Astrocyte (in vitro differentiated cells and primary cell): Measurements from ENCODE around the gene ZER1. TPM values are rescaled to one million over a fixed set of nuclear protein-coding genes. Genes with fewer than 3 reads are reported as not detected.

Experiments used
- DNase-seq: peaks from one replicate; pipeline ENCODE4 v3.0.0-alpha.2; 2010; ENCODE audit warnings: low read depth
- FAIRE-seq: peaks from 2 replicates; lab custom pipeline; 2011; peaks lifted over from hg19 to GRCh38; lab: Jason Lieb, UNC
- H2AFZ ChIP-seq: 2 replicates; pipeline ENCODE4 v1.6.0; 2012; ENCODE audit warnings: low read depth, low read length, inconsistent platforms
- H3K27ac ChIP-seq: 2 replicates; pipeline ENCODE4 v1.5.1; 2011; ENCODE audit warnings: low read depth, low read length, inconsistent platforms
- H3K27me3 ChIP-seq: 2 replicates; pipeline ENCODE4 v1.6.0; 2011; ENCODE audit warnings: low read length, inconsistent platforms; ENCODE audit not compliant: insufficient read depth
- H3K36me3 ChIP-seq: 2 replicates; pipeline ENCODE4 v1.5.1; 2011; ENCODE audit warnings: low read length, inconsistent platforms; ENCODE audit not compliant: insufficient read depth
- H3K4me1 ChIP-seq: 2 replicates; pipeline ENCODE4 v1.5.1; 2011; ENCODE audit warnings: low read length, inconsistent platforms; ENCODE audit not compliant: insufficient read depth
- H3K4me2 ChIP-seq: 2 replicates; pipeline ENCODE4 v1.6.0; 2012; ENCODE audit warnings: low read length, inconsistent platforms
- H3K4me3 ChIP-seq: 2 replicates; pipeline ENCODE4 v1.5.1; 2011; ENCODE audit warnings: low read depth, mild to moderate bottlenecking, low read length, inconsistent platforms; ENCODE audit not compliant: insufficient read depth
- H3K79me2 ChIP-seq: 2 replicates; pipeline ENCODE4 v1.6.0; 2012; ENCODE audit warnings: mild to moderate bottlenecking, low read length, inconsistent platforms; ENCODE audit not compliant: insufficient read depth
- H3K9ac ChIP-seq: 2 replicates; pipeline ENCODE4 v1.6.0; 2012; ENCODE audit warnings: mild to moderate bottlenecking, low read length, inconsistent platforms
- H3K9me3 ChIP-seq: 2 replicates; pipeline ENCODE4 v1.5.1; 2012; ENCODE audit warnings: low read depth, mild to moderate bottlenecking, low read length, inconsistent platforms; ENCODE audit not compliant: insufficient read depth
- H4K20me1 ChIP-seq: 2 replicates; pipeline ENCODE4 v1.6.0; 2012; ENCODE audit warnings: low read length, inconsistent platforms; ENCODE audit not compliant: insufficient read depth
- H3K27ac Mint-ChIP-seq: one replicate; pipeline ENCODE4 v1.8.0; 2021; ENCODE audit warnings: mild to moderate bottlenecking, mixed read lengths; ENCODE audit not compliant: unreplicated experiment
- H3K27me3 Mint-ChIP-seq: one replicate; pipeline ENCODE4 v1.8.0; 2021; ENCODE audit warnings: low read depth, mixed read lengths; ENCODE audit not compliant: unreplicated experiment
- H3K36me3 Mint-ChIP-seq: one replicate; pipeline ENCODE4 v1.8.0; 2021; ENCODE audit warnings: low read depth, mixed read lengths; ENCODE audit not compliant: unreplicated experiment
- H3K4me1 Mint-ChIP-seq: one replicate; pipeline ENCODE4 v1.8.0; 2021; ENCODE audit warnings: low read depth, mixed read lengths; ENCODE audit not compliant: unreplicated experiment
- H3K4me3 Mint-ChIP-seq: one replicate; pipeline ENCODE4 v1.8.0; 2021; ENCODE audit warnings: mild to moderate bottlenecking, moderate library complexity, mixed read lengths; ENCODE audit not compliant: unreplicated experiment
- H3K9me3 Mint-ChIP-seq: one replicate; pipeline ENCODE4 v1.8.0; 2021; ENCODE audit warnings: mild to moderate bottlenecking, mixed read lengths; ENCODE audit not compliant: unreplicated experiment
- CTCF ChIP-seq: IDR thresholded peaks from 2 replicates; pipeline ENCODE4 v1.5.1; 2011; ENCODE audit warnings: low read depth, mild to moderate bottlenecking, inconsistent platforms, low read length, moderate library complexity; ENCODE audit not compliant: insufficient read depth
- EZH2 ChIP-seq: IDR thresholded peaks from 2 replicates; pipeline ENCODE4 v1.6.1; 2012; ENCODE audit warnings: mild to moderate bottlenecking, low read length, inconsistent platforms; ENCODE audit not compliant: insufficient read depth
- total RNA-seq: library from RNA; stranded (reverse); gene quantifications from 2 replicates; pipeline ENCODE4 v1.2.1, GENCODE V29; 2021

ZER1 gene
- total RNA-seq, 1 donor from 2014 or later, result 31.0 TPM

- Mint-ChIP-seq H3K27me3 (peaks cover 1% of the 10 kb centered on the region), H3K4me1 (no peaks in the 10 kb centered on the region), H3K36me3 (peaks cover 5% of the 10 kb centered on the region), H3K9me3 (no peaks in the 10 kb centered on the region), H3K4me3 (no peak overlapping the region), H3K27ac (no peak overlapping the region)
- TF ChIP-seq EZH2 (no peak), CTCF (no peak)
- H3K4me1 ChIP-seq, result no peaks in the 10 kb centered on the region
- DNase-seq, result no peak
- no peaks in the 10 kb centered on the region for H3K27me3 ChIP-seq
- no peak overlapping the region for H3K4me3 ChIP-seq
- H3K9me3 ChIP-seq, result no peaks in the 10 kb centered on the region
- H2AFZ ChIP-seq, result no peak overlapping the region
- no peaks in the 10 kb centered on the region for H3K36me3 ChIP-seq
- H3K79me2 ChIP-seq, result no peaks in the 10 kb centered on the region
- no peak for FAIRE-seq
- H4K20me1 ChIP-seq, result no peaks in the 10 kb centered on the region
- no peak overlapping the region for H3K4me2 ChIP-seq
- no peak overlapping the region for H3K27ac ChIP-seq
- H3K9ac ChIP-seq, result no peak overlapping the region
These were observed 57.7 kb downstream of the ZER1 start for GRCh38 chr9:128713941-128714573.

- Histone ChIP-seq H3K36me3 (no peaks in the 10 kb centered on the region), H3K9ac (no peak overlapping the region), H3K27ac (no peak overlapping the region), H3K9me3 (no peaks in the 10 kb centered on the region), H3K27me3 (no peaks in the 10 kb centered on the region), H3K79me2 (no peaks in the 10 kb centered on the region), H3K4me2 (no peak overlapping the region), H3K4me1 (no peaks in the 10 kb centered on the region), H2AFZ (no peak overlapping the region), H3K4me3 (no peak overlapping the region), H4K20me1 (no peaks in the 10 kb centered on the region)
- no peaks in the 10 kb centered on the region for H3K4me1 Mint-ChIP-seq
- no peak for TF ChIP-seq CTCF
- TF ChIP-seq EZH2, result no peak
- no peak overlapping the region for H3K4me3 Mint-ChIP-seq
- DNase-seq (no peak), FAIRE-seq (no peak)
- no peak overlapping the region for H3K27ac Mint-ChIP-seq
- H3K9me3 Mint-ChIP-seq, result no peaks in the 10 kb centered on the region
- H3K27me3 Mint-ChIP-seq, result peaks cover 1% of the 10 kb centered on the region
- H3K36me3 Mint-ChIP-seq, result peaks cover 5% of the 10 kb centered on the region
These were observed 58.3 kb downstream of the ZER1 start for GRCh38 chr9:128713411-128713780.
